NCI-H748 (cell line): Measurements from ENCODE around the gene BAZ1B.
"Not testable (repeated sequence)": the region's sequence is repeated elsewhere in the genome, so short reads cannot be mapped to it uniquely, and the experiment has no call there.

Experiments
- DNase-seq: peaks from one replicate; lab custom pipeline; 2025; ENCODE audit not compliant: unreplicated experiment; lab: John Stamatoyannopoulos, UW

The BAZ1B gene, protein sequence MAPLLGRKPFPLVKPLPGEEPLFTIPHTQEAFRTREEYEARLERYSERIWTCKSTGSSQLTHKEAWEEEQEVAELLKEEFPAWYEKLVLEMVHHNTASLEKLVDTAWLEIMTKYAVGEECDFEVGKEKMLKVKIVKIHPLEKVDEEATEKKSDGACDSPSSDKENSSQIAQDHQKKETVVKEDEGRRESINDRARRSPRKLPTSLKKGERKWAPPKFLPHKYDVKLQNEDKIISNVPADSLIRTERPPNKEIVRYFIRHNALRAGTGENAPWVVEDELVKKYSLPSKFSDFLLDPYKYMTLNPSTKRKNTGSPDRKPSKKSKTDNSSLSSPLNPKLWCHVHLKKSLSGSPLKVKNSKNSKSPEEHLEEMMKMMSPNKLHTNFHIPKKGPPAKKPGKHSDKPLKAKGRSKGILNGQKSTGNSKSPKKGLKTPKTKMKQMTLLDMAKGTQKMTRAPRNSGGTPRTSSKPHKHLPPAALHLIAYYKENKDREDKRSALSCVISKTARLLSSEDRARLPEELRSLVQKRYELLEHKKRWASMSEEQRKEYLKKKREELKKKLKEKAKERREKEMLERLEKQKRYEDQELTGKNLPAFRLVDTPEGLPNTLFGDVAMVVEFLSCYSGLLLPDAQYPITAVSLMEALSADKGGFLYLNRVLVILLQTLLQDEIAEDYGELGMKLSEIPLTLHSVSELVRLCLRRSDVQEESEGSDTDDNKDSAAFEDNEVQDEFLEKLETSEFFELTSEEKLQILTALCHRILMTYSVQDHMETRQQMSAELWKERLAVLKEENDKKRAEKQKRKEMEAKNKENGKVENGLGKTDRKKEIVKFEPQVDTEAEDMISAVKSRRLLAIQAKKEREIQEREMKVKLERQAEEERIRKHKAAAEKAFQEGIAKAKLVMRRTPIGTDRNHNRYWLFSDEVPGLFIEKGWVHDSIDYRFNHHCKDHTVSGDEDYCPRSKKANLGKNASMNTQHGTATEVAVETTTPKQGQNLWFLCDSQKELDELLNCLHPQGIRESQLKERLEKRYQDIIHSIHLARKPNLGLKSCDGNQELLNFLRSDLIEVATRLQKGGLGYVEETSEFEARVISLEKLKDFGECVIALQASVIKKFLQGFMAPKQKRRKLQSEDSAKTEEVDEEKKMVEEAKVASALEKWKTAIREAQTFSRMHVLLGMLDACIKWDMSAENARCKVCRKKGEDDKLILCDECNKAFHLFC (N-terminal part only)

DNA sequence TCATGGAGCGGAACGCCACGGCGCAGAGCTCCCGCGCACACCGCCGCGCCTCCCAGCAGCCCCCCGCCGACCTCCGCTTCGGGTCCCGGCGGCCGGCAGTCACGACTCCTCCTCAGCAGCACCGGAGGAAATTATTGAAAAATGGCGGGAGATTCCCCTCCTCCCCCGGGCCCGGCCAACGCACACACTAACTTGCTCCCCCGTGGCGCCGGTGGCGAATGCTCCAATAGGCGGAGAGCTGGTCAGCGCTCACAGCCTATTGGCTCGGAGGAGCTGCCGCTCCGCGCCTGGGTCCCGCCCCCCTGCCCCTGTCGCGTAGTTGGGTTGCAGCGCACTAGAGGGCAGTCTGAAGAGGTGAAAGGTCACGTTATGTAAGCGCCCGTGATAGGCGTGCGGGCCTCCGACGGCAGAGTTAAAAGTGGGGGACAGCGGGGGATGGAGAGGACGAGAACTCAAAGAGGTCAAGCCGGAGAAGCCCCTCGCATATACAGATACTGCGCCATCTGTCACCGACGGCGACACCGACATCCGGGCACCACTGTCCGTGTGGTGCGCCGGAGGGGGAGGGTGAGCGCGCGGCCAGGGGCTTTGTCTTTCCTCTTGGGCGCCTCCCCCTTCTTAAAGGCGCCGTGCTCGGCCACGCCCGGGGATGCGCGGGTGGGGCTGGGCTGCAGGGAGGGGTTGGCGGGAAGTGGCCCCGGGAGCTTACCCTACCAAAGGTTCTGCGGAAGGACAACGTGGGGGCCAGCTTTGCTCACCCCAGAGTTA, at the start of gene BAZ1B:
Gene BAZ1B, minus strand, starts transcription at position 189 of the 768 bp plus-strand sequence. CDS start 360 bp downstream, outside the sequence.
- peak; percentile 99 for DNase-seq

DNA sequence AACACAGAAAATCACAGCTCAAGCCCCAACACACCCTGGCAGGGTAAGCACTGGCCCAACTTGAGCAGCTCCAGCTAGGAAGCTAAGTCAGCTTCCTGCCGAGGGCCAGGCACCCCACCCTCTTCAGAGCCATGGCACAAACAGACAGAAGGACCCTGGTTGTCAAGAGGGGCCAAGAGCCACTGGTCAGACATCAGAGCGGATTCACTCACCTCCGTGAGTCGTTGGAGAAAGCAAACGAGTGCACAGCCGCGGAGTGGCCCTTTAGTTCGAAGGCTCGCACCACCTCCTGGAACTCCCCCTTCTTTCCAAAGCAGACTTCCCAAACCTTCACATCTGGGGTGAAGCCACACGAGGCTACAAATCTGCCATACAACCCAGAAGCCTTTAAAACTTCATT, 48.9 kb upstream of the BAZ1B start:
- no peak for DNase-seq

DNA sequence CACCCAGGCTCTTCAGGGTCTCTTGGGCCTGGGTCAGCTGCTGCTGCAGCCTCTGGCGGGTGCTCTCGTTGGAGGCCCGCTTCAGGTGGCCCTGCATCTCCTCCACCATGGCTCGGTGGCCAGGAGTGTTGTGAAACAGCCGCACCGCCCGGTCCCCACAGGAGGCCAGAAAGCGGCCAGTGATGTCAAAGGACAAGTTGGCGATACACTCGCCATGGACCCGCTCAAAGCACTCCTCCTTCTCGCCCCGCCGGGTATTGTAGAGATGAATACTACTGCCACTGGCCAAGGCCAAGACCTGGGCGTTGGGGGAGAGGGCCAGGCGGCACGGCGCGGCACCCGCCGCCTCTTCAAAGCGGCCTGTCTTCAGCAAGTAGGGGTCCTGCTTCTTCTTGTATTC, 48.4 kb upstream of the BAZ1B start:
- no peak for DNase-seq

DNA sequence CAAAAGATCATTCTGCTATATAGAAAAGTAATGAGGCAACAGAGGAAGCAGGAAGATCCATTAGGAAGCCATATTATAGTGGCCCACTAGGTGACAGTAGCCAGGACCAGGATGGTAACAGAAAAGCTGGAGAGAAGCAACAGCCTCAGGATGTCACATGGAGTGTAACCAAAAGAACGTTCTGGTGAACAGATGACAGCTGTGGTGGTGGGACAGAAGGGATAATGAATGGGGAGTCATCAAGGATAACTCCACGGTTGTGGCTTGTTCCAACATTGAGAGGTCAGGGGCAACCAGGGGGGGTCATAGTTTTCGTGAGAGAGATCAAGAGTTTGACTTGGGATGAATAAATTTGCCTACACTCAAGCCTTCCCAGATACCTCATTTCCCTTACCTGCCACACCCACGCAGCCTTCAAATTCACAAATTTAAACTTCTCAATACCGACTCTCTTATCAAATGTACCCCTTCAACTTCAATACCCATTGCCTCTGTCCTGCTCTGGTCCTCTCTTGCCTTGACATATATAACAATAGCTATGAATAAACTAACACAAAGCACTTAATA, 47.0 kb upstream of the BAZ1B start:
- no peak for DNase-seq

DNA sequence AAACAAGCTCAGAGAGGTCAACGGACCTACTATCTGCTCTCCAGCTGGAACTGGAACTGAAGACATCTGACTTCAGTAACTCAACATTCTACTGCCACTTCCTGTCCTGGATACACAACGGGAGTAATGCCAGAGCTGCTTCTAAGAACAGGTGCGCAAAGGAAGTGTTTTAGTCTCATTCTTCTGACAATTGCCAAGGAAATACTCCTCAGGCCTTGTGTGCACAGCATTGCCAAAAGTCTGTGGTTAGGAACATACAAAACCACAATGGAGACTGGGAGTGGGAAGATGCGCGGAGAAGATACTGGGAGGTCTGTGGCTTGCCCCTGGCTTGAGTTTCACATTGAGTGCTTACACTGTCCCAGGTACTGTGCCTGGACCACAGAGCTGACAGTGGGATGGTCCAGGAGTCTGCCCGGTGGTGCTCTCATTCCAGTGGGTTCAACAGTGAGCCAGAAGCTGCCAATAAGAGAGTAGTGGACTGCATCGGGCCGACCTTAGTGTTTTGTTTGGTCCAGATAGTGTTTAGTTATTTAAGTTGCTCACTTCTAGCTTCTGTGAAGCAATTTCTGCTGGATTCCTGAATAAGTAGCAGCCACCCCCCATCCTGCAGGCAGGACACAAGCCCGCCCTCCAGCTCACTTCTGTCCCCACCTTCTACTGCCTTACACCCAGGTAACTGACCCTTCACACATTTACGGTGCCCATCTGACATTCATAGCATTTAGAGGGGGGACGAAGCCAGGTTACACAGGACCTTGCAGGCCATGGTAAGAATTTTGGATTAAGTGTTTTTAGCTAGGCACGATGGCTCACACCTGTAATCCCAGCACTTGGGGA, 46.0 kb upstream of the BAZ1B start:
- no peak for DNase-seq

DNA sequence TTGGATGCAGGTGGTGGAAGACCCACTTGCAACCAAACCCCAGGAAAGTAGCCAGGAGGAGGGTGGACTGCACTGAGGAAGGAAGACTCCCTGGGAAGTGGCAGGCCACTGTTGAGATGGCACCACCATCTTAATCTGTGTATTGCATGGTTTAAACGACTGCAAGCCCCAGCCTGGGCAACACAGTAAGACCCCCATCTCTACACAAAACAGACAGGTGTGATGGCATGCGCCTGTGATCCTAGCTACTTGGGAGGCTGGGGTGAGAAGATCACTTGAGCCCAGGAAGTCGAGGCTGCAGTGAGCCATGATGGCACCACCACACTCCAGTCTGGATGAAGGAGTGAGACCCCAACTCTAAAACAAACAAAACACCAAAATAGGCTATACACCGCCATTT, 45.0 kb upstream of the BAZ1B start:
- DNase-seq, result no peak

DNA sequence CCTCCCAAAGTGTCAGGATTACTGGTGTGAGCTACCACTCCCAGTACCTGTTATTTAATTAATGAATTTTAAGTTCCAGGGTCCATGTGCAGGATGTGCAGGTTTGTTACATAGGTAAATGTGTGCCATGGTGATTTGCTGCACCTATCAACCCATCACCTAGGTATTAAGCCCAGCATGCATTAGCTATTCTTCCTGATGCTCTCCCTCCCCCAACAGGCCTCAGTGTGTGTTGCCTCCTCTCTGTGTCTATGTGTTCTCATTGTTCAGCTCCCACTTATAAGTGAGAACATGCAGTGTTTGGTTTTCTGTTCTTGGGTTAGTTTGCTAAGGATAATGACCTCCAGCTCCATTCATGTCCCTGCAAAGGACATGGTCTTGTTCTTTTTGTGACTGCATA, 44.3 kb upstream of the BAZ1B start:
- not testable (repeated sequence) for DNase-seq

DNA sequence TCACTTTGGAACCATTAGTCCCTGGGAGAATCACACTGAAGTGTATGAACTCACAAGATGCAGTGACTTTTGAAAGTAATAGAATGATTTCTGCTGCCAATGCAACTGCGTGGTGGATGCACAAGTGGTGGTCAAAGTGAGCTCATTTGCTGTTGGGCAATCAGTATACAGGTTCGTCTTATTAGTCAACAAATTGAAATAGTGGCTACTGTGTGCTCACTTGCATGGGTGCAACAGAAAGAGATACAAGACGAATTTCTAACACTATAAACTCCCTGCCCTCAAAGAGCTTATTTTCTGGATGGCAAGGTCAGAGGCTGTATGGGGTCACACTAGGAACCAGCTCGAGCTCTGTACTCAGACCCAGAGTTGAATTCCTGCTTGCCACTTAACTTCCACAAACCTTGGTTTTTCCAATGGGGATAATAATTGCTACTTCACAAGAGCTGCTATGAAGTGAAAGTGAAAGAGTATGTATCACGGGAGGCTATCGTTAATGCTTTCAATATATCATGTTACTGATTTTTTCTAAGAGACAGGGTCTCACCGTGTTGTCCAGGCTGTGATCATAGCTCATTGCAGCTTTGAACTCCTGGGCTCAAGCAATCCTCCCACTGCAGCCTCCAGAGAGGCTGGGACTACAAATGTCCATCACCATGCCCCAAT, 43.7 kb upstream of the BAZ1B start:
- no peak for DNase-seq

DNA sequence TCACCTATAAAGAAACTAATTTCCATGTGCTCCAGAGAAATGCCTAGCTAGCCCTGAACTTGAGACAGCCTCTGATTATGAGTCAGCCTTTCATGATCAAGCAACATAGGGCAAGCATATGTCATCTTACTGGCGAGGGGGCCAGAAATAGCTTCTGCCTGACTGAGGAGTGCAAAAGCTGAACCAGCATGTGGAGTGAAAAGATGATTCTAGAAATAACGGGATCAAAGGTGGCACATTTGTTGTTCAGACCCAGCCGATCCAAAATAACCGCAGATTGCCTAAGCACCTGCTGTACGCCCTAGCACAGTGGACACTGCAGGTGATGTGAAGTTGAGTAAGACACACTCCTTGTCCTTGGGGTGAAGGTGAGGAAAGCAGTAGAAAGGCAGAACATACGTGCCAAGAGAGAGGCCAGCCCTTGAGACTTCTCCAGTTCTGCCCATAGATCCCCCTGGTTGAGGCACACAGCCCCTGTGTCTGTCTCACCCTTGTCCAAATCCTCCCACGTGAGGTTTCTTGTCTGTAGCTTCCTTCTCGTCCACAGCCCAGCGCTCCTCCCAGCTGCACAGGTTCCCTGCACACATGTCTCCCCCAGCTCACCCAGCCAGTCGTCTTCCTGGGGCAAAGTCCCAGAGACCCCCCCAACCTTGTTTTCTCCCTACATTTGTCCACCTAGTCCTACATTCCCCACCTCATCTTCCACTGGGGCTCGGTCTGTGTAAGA, 38.2 kb upstream of the BAZ1B start:
- DNase-seq, result no peak

DNA sequence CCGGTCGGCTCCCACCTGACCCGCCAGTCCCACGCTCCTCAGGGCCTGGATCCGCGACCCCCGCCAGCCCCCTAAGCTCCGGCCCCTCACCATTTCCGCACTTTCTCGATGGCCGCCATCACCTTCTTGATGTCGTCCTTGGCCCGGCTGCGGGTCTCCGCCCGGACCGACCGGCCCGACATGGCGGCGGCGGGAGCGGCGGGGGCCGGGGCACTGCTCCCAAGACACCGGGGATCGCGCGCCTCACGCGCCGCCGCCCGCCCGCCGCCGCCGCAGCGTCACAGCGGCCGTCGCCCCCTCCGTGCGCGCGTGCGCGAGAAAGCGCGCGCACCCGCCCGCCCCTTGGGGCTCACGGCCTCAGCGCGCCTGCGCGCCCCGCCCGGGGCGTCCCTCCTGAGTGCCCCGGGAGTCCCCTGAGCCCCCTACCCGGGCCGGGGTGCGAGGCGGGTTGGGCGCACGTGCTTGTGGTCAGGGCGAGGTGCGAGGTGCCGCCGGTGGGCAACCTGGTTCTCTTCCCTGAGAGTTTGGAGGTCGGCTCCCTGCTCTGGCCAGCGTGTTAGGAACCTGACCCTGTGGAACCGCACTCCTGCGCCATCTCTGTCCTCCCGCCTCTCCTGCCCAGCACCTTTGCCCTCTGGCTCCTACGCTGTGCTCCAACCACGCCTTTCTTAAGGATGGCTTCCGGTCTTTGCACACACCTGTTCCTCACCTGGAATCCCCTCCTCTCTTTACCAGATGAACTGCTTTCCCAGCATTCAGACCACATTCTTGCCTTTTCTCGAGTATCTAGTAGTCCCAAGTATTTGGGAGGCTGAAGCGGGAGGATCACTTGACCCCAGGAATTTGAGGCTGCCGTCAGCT, 35.5 kb upstream of the BAZ1B start, which contains the start of gene BCL7B:
Gene BCL7B, minus strand, starts transcription at position 294 of the 861 bp plus-strand sequence. Its CDS starts 112 bp downstream, at position 182.
- DNase-seq, result peak; percentile 83

DNA sequence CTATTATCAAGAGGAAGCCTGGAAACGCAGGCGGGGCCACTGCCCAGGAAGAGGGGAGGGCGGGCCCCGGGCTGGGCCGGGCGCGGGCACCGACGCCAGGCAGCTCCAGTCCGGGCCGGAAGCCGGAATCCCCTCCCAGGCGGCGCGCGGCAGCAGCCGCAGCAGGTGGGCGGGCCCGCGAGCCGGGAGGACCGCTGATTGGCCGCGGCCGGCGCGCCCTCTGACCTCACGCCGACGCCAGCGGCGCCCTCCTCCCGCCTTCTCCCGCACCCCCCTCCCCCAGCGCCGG, 35.0 kb upstream of the BAZ1B start:
- peak; percentile 94 for DNase-seq

DNA sequence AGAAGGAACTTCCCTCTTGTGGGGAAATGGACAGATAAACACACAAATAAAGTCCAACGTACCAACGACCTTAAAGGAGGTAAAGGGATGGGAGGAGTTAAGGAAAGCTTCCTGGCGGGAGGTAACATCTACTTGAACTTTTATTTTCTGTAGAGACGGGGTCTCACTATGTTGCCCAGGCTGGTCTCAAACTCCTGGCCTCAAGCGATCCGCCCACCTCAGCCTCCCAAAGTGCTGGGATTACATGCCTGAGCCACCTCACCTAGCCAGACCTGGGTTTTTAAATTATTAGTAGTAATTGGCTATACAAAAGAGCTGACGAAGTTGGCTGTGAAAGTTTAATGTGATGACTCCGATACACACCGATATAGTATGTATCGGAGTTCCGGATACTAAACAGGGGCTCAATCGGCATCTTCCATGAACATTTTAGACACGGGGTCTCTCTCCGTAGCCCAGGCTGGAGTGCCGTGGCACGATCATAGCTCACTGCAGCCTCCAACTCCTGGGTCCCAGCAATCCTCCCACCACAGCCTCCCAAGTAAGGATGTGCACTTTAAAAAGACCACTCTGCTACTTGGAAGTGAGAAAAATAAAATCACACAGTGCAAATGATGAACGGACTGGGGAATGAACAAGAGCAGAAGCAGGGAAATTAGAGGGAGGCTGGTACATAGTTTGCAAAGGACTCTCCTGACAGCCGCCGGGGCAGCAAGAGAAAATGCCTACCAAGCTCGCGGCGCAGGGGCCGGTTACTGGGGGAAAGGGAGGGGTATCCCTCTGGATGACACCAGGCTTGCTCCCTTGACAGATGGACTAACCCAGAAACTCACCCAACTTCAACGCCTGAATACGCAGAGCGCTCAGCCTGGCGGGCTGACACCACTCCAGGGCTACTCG, 34.4 kb upstream of the BAZ1B start:
- peak; percentile 39 for DNase-seq

DNA sequence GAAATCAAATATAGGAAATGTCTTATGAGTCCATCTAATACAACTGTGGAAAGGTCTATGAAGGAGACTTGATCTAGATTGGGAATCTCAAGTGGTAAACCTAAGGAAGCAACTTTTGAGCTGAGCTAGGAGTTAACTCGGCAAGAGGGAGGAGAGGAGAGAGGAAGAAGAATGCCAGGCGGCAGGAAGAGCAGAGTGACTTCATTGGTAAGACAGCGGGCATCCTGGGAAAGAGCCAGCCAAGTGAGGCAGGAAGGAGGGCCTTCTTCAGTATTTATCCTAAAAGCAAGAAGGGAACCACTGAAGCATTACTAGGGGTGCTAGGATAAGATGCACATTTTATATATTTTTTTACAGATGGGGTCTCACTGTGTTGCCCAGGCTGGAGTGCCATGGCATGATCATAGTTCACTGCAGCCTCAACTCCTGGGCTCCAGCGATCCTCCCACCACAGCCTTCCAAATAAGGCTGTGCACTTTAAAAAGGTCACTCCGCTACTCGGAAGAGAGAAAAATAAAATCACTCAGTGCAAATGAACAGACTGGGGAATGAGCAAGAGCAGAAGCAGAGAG, 33.4 kb upstream of the BAZ1B start:
- DNase-seq, result no peak

DNA sequence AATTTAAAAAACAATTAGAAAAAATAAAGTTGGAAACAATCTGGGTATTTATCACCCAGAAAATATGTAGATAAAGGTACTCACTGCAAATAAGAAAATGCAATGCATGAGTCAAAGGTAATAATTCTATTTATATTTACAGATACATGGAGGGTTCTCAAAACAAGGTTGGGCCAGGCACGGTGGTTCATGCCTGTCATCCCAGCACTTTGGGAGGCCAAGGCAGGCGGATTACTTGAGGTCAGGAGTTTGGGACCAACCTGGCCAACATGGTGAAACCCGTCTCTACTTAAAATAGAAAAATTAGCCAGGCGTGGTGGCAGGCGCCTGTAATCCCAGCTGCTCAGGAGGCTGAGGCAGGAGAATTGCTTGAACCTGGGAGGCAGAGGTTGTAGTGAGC, 28.0 kb upstream of the BAZ1B start:
- not testable (repeated sequence) for DNase-seq

DNA sequence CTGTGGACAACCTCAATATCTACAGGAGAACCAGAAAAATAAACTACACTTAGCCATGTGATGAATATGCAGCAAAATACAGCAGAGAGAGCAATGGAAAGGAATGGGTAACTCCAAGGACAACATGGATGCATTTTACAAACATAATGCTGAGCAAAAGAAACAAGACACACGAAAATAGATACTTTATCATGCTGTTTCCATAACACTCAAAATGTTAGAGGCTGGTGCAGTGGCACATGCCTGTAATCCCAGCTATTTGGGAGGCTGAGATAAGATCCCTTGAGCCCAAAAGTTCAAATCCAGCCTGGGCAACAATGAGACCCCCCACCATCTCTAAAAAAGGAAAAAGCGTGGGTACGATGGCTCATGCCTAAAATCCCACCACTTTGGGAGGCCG, 27.1 kb upstream of the BAZ1B start:
- no peak for DNase-seq

DNA sequence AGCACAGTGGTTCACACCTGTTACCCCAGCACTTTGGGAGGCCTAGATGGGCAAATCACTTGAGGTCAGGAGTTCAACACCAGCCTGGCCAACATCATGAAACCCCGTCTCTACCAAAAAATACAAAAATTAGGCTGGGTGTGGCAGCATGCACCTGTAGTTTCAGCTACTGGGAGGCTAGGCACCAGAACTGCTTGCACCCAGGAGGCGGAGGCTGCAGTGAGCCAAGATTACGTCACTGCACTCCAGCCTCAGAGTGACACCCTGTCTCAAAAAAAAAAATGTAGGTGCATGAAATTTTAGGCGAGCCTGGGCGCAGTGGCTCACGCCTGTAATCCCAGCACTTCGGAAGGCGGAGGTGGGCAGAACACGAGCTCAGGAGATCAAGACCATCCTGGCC, 25.7 kb upstream of the BAZ1B start:
- DNase-seq, result no peak
